ENCODE measurements around the gene NTM. TPM values are rescaled to one million over a fixed set of nuclear protein-coding genes. Genes with fewer than 3 reads are reported as not detected.

The NTM gene
- total RNA-seq, 1 experiment from 2014 or later, result 9.9 TPM

DNA sequence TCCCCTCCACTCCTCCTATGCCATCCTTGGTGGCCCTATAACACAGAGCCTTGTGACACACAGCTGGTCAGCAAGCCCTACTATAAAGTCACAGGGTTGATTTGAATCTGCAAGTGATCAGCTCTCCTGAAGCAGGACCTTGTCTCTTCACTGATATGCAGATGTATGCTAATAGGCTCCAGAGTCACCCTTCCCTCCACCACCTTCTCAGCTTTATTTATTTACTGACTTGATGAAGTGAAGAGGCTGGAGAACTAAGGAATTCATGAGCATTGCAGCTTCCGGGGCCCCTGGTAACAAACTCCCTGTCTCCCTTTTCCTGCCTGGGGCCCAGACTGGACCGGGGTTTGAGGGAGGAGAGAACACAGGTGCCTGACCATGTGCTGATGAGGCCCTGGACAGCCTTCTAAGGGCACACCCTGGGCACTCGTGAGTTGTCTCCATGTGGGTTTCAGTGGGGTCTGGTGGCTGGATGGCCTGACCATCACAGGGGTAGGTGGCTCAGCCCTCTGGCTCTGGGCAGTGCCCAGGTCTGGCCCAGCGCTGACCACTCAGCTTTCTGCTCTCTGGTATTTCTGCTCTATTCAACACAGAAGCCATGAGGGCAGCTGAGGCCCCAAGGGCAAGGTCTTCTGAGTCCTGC, 307.5 kb downstream of the NTM start:
- no peak overlapping the region for H2BK15ac ChIP-seq (ENCODE audit: low read depth, low read length)
- TF ChIP-seq, protein P1, sequence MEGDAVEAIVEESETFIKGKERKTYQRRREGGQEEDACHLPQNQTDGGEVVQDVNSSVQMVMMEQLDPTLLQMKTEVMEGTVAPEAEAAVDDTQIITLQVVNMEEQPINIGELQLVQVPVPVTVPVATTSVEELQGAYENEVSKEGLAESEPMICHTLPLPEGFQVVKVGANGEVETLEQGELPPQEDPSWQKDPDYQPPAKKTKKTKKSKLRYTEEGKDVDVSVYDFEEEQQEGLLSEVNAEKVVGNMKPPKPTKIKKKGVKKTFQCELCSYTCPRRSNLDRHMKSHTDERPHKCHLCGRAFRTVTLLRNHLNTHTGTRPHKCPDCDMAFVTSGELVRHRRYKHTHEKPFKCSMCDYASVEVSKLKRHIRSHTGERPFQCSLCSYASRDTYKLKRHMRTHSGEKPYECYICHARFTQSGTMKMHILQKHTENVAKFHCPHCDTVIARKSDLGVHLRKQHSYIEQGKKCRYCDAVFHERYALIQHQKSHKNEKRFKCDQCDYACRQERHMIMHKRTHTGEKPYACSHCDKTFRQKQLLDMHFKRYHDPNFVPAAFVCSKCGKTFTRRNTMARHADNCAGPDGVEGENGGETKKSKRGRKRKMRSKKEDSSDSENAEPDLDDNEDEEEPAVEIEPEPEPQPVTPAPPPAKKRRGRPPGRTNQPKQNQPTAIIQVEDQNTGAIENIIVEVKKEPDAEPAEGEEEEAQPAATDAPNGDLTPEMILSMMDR (conservative IDR thresholded peaks at IDR 0.05), result no peak
- no CpG with 5 or more reads among the region's 4 CpGs for WGBS (ENCODE audit: extremely low coverage, insufficient read length, low lambda C conversion rate)

More for the DNA sequence above, 307.5 kb downstream of the NTM start:
- Histone ChIP-seq H3K23ac (ENCODE audit: insufficient read length, low read depth, low read length) (no peak overlapping the region), H3K56ac (ENCODE audit: insufficient read length, low read depth, low read length) (no peak overlapping the region), H3K14ac (ENCODE audit: insufficient read depth, low read length) (peak overlapping the region; percentile 20; the same call in 1 of the 2 replicates), H4K5ac (ENCODE audit: insufficient read length, low read depth, low read length) (no peak overlapping the region), H3K79me1 (ENCODE audit: insufficient read depth, low read depth, low read length, poor library complexity, severe bottlenecking) (no peaks in the 10 kb centered on the region), H4K20me1 (ENCODE audit: control insufficient read depth, insufficient read depth, insufficient read length) (no peaks in the 10 kb centered on the region), H3K27ac (ENCODE audit: insufficient read length, low read depth, low read length) (no peak overlapping the region), H2AFZ (ENCODE audit: low read length) (no peak overlapping the region), H3T11ph (ENCODE audit: low read length) (no peak overlapping the region), H3K9me3 (ENCODE audit: control insufficient read depth, low read depth, low read length) (no peaks in the 10 kb centered on the region), H3K4me1 (ENCODE audit: insufficient read depth, low read length) (peaks cover 6% of the 10 kb centered on the region), H2BK12ac (ENCODE audit: insufficient read length, low read depth, low read length) (no peak overlapping the region), H4K8ac (replicated peaks; ENCODE audit: insufficient read length, low read depth, low read length) (no peak overlapping the region), H3K79me2 (ENCODE audit: insufficient read depth, low read length) (no peaks in the 10 kb centered on the region), H3K4me2 (ENCODE audit: insufficient read depth, insufficient read length, low read length) (no peak overlapping the region), H3K18ac (ENCODE audit: insufficient read length, low read depth, low read length) (no peak overlapping the region), H2AK5ac (ENCODE audit: insufficient read length, low read length) (no peak overlapping the region), H2BK20ac (ENCODE audit: low read depth, low read length, poor library complexity, severe bottlenecking) (no peak overlapping the region), H3K27me3 (ENCODE audit: insufficient read depth, low read length) (no peaks in the 10 kb centered on the region), H3K23me2 (ENCODE audit: insufficient read length, low read depth, low read length, poor library complexity, severe bottlenecking) (no peaks in the 10 kb centered on the region), H3K9ac (ENCODE audit: extremely low read depth, insufficient read length, low read length) (no peak overlapping the region), H4K91ac (ENCODE audit: insufficient read length, low read depth, low read length) (no peak overlapping the region), H3K4ac (ENCODE audit: low read depth, low read length) (no peak overlapping the region), H2BK5ac (ENCODE audit: insufficient read length, low read length) (no peak overlapping the region), H2BK120ac (ENCODE audit: low read depth, low read length, poor library complexity, severe bottlenecking) (no peak overlapping the region)
- no peak overlapping the region for H3K27ac Mint-ChIP-seq
- H3K4me3 Mint-ChIP-seq, result no peak overlapping the region
- peaks cover 16 to 22% of the 10 kb centered on the region in 2 experiments for H3K4me1 Mint-ChIP-seq
- H3K9me3 Mint-ChIP-seq, result no peaks in the 10 kb centered on the region
- DNase-seq, result no peak
- H3K36me3 Mint-ChIP-seq (ENCODE audit: insufficient read depth in 1 of 3, low read depth in 3 of 3), result no peaks in the 10 kb centered on the region; a peak in 1 of 7 replicates
- H3K27me3 Mint-ChIP-seq (ENCODE audit: low read depth), result peaks cover 17% of the 10 kb centered on the region
